IPS-NIHi7 (cell line): ENCODE results near the gene RELCH.

Experiments
- DNase-seq: peaks from one replicate; pipeline ENCODE4 v3.0.0; 2012; ENCODE audit warnings: mixed read lengths; ENCODE audit errors: extremely low spot score

The RELCH gene

DNA sequence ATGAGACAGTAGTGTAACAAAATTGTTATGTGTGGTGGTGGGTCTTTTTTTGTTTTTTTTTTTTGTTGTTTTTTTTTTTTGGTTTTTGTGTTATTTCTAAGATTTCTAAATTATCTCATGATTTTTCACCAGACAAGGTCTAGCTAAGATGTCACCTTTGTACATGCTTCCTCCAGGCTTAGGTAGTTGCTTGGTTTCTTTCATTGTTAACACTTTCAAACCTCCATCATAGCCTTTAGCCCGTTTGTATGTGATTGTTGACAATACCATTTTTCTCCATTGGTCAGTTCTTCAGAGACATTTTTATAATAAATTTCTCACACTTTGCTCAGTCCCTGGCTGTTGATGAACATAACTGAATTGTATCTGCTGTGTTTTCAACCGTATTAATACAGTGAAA is 2.2 kb downstream of the RELCH start:
- no peak for DNase-seq

DNA sequence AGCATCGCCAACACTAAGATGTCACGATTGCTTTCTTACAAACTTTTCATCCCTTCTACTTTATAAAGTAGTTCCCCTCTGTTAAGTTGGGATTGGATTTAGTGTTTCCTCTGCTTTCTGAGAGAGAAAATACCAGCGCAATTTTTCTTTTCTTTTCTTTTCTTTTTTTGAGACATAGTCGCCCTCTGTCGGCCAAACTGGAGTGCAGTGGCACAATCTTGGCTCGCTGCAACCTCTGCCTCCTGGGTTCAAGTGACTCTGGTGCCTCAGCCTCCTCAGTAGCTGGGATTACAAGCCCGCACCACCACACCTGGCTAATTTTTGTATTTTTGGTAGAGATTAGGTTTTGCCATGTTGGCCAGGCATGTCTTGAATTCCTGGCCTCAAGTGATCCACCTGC is 9.0 kb downstream of the RELCH start:
- no peak for DNase-seq

DNA sequence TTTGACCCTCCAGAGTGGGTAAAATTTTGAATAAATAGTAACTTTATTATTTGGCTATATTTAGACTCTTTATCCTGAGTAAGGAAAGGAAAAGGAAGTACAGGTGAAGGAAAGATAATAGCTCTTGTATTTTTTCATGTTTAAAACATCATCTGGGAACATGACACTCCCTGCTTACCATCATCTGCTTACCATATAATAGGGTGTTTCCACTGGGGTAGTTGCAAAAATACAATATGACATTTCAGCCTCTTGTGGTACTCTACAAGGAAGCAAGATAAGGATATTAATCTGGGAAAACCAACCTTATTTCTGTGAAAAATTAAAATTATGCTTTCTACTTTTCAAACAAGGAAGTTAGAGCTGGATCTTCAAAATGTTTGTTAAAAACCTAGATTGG is 9.9 kb downstream of the RELCH start:
- no peak for DNase-seq

DNA sequence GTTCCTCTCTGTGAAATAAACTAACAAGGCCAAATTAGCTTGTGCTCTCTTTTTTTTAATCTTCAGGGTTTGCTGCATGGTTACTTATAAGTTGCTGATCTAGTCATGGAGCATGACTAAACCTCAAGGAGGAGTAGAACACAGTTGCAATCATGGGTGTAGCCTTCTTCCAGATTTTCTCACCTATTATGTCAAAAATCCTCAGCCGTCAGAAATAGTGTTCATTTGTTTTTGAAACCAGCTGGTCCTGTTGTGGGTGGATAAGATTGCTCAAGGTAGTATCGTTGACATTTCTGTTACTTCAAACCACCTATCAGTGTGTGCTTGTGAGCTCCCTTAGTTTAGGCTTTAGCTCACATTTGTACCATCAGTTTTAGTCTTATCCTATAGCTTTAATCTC is 11.2 kb downstream of the RELCH start:
- DNase-seq, result no peak

DNA sequence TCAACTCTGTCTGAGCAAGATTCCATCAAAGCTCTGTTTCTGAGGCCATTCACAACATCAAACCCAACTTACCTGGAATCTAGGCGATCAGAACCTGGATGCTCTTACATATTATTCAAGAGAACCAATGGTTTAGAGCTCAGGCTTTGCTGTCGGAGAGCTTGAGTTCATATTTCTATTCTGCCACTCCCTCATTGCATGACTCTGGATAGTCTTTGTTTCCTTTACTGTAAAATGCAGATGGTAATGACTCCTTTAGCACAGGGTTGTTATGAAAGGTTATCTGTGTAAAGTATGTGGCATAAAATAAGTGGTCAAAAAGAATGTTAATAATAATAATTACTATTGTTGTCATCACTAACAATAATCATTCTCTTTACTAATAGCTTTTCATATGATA is 12.6 kb downstream of the RELCH start:
- DNase-seq, result no peak

DNA sequence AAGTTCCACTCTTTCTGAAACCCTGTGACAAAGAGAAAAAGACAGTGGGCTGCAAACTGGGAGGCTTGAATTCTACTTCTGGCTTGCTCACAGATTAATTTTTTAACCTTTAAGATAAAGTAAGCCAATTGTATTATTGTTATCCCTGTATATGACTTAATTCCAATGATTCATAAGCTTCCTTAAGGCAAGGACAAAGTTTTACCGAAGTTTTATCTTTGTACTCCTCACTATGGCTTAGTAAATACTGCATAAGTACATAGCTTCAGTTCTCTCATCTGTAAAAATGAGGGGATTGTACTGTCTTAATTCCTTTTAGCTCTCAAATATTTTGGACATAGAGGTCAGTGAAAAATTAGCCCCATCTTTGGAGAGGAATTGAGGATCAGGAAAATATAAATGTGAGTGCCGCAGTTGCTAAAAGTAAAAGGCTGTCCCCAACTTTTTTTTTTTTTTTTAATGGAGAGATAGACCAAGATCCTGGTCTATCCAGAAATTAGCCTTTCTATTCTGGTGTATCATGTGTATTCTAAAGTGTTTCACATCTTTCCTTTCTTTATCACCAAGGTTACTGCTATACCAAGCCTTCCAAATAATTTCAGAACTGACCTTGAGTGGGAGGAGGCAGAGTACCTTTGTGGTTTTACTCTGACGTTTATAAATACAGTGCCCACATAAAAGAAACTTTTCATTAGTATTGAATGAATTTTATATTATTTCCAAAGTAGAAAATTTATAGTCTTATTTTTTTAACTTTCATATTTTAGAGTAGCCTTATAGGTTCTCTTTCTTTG is 13.3 kb downstream of the RELCH start:
- DNase-seq, result no peak

DNA sequence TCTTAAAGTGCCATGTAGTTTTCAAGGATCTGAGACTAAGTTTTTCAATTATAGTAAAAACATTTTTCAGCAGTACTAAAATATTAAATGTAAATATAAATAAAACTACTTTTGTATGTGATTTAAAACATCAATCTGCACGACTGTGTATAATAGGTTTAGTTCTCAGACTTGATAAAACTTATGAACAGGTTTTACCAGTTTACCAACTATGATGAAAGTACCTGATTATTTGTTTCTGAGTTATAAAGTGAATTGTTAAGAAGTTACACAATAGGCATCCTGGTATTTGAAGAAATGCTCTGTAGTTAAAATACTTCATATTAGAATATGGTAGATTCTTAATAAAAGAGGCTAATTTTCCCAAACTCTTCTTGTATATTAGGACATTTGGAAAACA is 14.8 kb downstream of the RELCH start:
- DNase-seq, result no peak

DNA sequence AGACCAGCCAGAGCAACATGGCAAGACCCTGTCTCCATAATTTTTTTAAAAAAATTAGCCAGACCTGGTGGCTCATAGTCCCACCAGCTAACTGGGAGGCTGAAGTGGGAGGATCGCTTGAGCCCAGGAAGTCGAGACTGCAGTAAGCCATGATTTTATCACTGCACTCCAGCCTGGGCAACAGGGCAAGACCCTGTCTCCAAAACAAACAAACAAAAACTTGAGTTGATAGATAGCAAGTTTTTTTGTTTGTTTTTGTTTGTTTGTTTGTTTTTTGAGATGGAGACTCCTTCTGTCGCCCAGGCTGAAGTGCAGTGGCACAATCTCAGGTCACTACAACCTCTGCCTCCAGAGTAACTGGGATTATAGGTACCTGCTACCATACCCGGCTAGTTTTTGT is 18.8 kb downstream of the RELCH start:
- DNase-seq, result no peak

DNA sequence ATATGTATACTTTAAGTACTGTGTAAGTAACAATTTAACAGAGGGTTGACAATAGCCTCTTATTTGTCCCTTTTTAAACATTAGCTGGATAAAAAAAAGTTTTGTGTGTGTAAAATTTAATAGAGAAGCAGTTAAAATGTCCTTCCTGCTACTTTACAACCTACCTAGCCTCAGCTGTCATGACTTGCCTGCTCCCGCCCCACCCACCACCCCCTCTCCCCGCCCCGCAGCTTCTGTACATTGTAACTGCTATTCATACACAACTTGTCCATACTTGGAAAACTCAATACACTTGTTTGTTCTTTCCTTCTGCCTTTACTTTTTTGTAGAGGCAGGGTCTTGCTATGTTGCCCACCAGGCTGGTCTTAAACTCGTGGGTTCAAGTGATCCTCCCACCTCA is 19.5 kb downstream of the RELCH start:
- DNase-seq, result no peak

DNA sequence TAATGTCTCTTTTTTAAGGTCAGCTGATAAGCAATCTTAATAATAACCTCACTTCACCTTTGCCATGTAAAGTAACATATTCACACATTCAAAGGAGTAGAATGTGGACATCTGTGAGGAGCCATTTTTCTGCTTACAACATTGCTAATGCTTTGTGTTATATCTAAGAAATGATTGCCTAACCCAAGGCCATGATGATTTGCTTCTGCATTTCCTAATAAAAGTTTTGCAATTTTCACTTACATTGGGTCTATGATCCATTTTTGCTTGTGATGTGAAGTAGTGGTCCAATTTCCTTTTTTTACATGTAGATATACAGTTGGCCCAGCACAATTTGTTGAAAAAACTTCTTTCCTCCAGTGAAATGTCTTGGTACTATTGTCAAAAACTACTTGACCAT is 22.0 kb downstream of the RELCH start:
- no peak for DNase-seq

DNA sequence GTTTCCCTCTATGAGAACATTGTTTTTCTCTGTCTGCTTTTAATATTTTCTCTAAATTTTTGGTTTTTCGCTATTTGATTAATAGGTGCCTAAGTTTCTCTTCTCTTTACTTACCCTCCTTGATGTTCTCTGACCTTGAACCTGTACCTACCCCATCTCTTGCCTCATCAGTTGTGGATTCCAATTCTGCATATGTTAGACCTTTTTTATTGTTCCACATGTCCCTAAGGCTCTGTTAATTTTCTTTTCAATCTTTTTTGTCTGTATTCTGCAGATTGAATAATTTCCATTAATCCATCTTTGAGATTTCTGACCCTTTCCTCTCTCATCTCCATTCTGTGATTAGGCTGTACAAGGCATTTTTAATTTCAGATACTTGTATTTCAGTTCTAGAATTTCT is 23.1 kb downstream of the RELCH start:
- DNase-seq, result no peak

DNA sequence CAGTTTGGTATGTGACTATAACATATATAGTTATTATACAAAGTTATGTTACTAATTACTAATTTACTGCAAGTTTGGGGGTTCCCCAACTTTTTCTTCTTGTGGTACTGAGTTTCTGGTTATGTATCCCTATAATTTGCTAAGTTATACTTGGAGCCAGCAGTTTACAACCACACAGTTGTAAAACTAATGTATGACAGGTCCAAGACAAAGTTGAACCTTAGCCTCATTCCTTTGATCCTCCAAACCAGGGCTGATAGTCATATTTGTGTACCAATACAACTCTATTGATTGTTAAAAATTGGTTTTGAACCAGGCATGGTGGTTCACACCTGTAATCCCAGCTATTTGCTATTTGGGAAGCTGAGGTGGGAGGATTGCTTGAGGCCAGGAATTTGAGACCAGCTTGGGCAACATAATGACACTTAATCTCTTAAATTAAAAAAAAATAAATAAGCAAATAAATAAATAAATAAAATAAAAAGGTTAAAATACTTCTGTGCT is 24.3 kb downstream of the RELCH start:
- no peak for DNase-seq

DNA sequence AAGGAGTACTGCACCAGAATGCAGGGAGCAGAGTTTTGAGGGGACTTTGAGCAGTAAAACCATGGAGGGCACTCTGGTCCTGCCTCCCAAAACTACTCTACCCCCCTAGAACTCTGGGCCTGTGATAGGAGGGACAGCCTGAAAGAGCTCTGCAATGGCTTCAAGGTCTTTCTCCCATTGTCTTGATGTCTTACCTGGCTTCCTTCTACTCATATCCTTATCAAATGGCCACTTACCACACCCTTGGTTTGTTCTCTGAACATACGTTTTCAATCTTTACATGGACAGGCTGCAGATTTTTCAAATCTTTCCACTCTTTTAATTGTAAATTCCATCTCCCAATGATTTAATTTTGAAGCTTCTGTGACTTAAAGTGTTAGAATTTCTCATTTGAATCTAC is 27.7 kb downstream of the RELCH start:
- no peak for DNase-seq

DNA sequence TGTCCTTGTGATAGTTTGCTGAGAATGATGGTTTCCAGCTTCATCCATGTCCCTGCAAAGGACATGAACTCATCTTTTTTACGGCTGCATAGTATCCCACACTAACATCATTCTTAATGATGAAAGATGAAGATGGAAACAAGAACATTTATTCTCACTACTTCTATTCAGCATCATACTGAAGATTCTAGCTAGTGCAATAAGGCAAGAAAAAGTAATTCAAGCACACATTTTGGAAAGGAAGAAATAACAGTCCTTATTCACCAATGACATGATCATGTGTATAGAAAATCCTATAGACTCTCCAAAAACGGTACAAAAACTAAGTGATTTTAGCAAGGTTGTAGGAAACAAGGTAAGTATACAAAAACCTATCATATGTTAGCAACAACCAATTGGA is 37.2 kb downstream of the RELCH start:
- DNase-seq, result no peak

DNA sequence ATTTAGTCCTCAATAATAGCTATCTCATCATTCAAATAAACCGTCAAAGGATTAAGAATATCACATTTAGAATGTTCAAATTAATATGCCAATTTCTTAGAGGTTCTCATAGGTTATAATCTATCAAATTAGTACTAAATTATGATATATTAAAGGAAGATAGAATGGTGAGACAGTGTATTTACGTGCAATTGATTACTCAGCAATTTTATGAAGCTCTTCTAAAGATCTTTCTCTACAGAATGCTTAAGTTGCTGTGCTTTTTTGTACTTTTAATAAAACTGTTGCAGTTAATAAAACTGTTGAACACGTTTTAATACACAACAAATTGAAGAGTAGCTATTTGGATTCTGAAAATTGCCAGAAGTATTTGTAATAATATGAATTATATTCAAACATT is 39.0 kb downstream of the RELCH start:
- no peak for DNase-seq

DNA sequence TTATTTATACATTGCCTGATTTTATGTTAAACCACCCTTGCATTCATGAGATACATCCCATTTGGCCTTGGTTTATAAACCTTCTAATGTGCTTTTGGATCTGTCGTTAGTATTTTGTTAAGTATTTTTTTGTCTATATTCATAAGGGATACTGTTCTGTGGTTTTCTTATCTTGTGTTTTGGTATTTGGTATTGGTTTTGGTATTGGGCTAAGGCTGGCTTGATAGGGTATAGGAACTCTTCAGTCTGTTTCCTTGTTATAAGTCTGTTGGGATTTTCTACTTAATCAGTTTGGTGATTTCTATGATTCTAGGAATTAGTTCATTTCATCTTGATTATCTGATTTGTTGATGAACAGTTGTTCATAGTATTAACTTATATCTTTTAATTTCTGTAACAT is 49.2 kb downstream of the RELCH start:
- no peak for DNase-seq

DNA sequence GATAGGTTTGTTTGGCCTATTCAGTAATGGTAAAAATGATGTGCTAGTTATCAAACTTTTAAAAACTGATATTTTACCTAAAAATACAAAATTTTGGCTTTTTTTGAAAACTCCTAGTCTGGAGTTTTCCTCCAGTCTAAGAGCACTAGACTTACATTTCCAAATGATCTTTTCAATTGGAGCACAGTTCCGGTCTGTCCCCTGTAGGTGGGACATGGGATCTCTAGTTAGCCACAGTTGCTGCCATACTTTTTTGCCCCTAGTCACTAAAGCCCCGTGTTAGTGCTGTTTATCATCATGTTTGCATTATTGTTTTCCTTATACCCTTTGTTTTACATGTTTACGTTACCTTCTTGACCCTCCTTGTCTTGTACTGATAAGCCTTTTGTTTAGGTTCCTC is 52.4 kb downstream of the RELCH start:
- peak; percentile 6 for DNase-seq

DNA sequence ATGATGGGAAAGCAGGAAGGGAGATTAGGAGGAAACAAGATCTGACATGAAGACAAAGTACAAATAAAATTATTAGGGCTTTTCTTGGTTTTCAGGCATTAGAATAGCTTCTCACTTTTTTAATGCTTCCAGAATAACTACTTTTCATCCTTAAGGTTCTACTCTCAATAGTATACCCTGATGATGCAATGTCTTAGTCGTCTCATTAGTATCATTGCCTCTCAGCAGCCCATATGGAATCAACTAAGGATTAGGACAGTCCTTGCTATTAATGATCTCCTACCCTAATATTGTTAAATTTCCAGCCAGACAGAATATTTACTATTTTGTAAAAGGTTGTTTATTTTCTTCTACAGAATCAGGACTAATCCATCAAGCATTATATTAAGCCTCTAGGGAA is 55.9 kb downstream of the RELCH start:
- DNase-seq, result no peak

DNA sequence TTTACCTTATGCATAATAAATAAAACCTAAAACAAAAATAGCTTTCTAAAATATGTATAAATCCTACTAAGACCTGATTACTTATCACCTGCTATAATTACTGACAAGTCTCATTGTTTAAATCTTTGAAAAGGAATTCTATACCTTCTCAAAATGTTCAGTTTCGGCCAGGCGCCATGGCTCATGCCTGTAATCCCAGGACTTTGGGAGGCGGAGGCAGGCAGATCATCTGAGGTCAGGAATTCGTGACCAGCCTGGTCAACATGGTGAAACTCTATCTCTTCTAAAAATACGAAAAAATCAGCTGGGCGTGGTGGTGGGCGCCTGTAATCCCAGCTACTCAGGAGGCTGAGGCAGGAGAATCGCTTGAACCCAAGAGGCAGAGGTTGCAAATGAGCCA is 58.1 kb downstream of the RELCH start:
- DNase-seq, result no peak

DNA sequence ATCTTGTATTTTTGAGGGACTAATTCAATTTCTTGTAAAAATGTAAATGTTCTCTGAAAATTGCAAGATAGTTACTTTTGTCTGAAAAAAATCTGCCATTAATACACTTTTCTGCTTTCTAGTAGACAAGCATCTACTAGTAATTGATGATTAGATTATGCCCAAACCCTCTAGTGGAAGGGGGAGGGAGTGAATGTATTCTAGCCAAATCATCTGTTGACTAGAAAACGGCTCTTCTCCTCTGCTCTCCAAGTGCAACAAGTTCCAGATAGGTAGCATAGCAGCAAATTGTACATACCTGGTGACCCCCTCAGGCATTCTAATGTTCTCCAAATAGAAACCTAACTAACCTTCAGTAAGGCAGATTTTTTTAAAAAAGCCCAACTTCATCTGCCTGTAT is 58.6 kb downstream of the RELCH start:
- no peak for DNase-seq

DNA sequence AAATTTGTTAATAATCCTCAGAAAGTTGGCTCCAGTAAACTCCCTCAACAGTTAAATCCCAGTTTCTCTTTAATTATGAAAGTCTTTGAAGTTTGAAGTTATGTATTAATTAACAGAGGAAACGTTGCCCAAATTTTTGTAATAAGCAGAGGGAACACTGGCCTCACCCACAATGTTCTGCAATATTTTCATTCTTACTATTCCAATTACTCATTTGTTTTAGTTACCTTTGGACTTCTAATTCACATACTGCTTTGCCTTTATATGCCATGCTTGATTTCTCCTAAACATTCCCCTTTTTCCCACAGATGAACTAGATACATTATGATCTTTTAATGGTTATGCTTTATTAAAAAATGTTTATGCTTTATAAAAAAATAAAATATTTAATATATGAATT is 61.3 kb downstream of the RELCH start:
- DNase-seq, result no peak

DNA sequence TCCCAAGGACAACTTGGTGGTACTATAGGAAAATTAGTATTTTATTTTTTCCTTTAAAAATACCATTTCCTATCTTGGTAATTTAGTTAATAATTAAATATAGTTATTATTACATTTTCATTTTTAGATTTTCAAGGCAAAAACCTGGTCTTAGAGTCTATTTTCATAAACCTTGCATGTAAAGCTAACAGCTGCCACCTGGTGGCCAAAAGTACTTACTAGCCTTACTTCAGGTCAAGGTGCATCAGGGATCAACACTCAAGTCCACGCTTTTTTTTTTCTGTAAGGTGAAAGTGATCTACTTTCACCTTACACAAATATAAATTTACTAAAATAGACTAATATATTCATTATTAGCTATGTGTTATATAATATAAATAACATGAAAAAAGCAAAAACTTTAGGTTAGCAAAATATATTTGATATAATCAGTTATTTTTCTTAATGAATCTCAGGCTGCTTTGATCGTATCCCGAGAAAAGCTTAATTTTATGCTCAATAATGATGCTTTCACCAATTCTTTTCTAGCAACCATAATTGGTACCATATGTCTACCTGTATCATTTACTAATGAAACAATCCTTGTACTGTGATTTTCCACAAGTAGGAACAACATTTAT is 62.5 kb downstream of the RELCH start:
- DNase-seq, result peak; percentile 60

DNA sequence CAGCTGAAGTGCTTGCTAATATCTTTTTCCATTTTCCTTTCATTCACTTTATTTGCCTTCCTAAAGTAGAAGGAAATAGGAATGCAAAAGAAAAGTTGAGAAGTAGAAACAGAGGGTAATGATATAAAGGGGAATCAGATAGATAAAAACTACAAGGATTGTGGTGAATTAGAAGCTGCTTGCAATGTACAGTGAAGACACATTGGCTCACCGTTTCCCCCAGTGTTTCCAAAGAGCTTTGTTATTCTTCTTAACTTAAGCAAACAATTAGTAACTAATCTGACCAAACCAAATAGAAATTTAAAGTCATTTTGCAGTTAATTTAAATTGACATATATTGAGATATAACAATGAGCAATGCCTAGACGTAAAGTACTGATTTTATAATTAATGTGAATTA is 63.4 kb downstream of the RELCH start:
- no peak for DNase-seq

DNA sequence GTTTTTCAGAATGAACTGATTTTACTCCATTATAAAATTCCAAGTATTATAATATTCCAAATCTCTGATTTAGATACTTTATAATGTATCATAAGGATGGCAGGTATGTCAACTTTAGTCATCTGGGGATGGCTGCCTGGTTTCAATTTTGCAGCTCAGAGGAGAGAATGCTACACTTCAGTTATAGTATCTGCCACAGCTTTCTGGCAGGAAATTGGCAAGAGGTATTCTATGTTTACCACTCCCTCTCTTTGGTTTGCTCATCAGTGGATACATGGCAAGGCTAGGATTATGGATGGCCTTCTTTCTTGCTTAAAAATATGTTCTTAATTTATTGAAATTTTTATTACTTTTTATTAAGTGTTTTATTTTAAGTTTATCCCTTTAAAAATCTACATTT is 71.0 kb downstream of the RELCH start:
- DNase-seq, result no peak
